K562 (cell line): Measurements from ENCODE around the gene YBEY. TPM values are rescaled to one million over a fixed set of nuclear protein-coding genes. Genes with fewer than 3 reads are reported as not detected.

Source experiments
- ADNP ChIP-seq: fragments of 200-800 bp; sonication (Bioruptor generic); IDR thresholded peaks from 2 replicates; pipeline ENCODE4 v1.6.1; 2016; ENCODE audit warnings: missing genetic modification characterization, missing compliant biosample characterization
- CSDE1 ChIP-seq, 2 experiments: fragments of 450-650 bp; IDR thresholded peaks; 2 replicates each; pipeline ENCODE4 v1.6.1; 2016; ENCODE audit warnings: mild to moderate bottlenecking in 1 of 2
- GABPA ChIP-seq: fragments of 200-800 bp; sonication (Bioruptor generic); conservative IDR thresholded peaks from 2 replicates; pipeline ENCODE4 v1.6.1; 2016; ENCODE audit warnings: low read depth, missing genetic modification characterization, missing compliant biosample characterization
- HEY1 ChIP-seq: fragments of 250-450 bp; sonication (Bioruptor Pico); IDR thresholded peaks from 2 replicates; pipeline ENCODE4 v1.5.0; 2020; ENCODE audit warnings: mild to moderate bottlenecking, moderate library complexity, borderline replicate concordance
- HIVEP1 ChIP-seq: fragments of 250-450 bp; sonication (Bioruptor Pico); IDR thresholded peaks from 2 replicates; pipeline ENCODE4 v1.4.0; 2020; ENCODE audit warnings: mild to moderate bottlenecking
- ILF3 ChIP-seq: fragments of 450-650 bp; IDR thresholded peaks from 2 replicates; pipeline ENCODE4 v1.6.1; 2018; ENCODE audit warnings: antibody characterized with exemption, mild to moderate bottlenecking, moderate library complexity, borderline replicate concordance
- PML ChIP-seq: IDR thresholded peaks from 2 replicates; pipeline ENCODE4 v1.6.1; 2012; ENCODE audit warnings: low read length, inconsistent platforms
- SMARCA5 ChIP-seq: fragments of 450-650 bp; IDR thresholded peaks from 2 replicates; pipeline ENCODE4 v1.6.1; 2016
- SMARCB1 ChIP-seq: IDR thresholded peaks from 2 replicates; pipeline ENCODE4 v1.6.1; 2011; ENCODE audit warnings: improper control_type of control experiment, low read depth; ENCODE audit not compliant: insufficient read length
- STAG1 ChIP-seq: sonication (generic); formaldehyde crosslinking; IDR thresholded peaks from 2 replicates; pipeline ENCODE4 v1.5.0; 2020; ENCODE audit warnings: missing genetic modification reagents, borderline replicate concordance
- STAT5B ChIP-seq: fragments of 250-450 bp; sonication (Bioruptor Pico); IDR thresholded peaks from 2 replicates; pipeline ENCODE4 v1.8.0; 2021; ENCODE audit warnings: mild to moderate bottlenecking, inconsistent platforms
- ZNF23 ChIP-seq: fragments of 250-450 bp; sonication (Bioruptor Pico); IDR thresholded peaks from 2 replicates; pipeline ENCODE4 v1.4.0; 2020; ENCODE audit warnings: mild to moderate bottlenecking
- ZNF717 ChIP-seq: fragments of 250-450 bp; sonication (Bioruptor Pico); IDR thresholded peaks from 2 replicates; pipeline ENCODE4 v1.5.0; 2021
- polyA plus RNA-seq, 8 experiments: library from polyadenylated mRNA; depleted of rRNA in 4 of 8; stranded (reverse) in 5 of 8; unstranded in 3 of 8; fragments of >200 nt; fragmentation: Nextera tagmentation in 2 of 8; fragmentation: Illumina TruSeq in 1 of 8; extraction: Ambion mirVana in 2 of 8; extraction: Trizol in 1 of 8; gene quantifications; 2 replicates each; pipeline versions ENCODE4 v1.2.1 to v1.2.3, GENCODE V29; 2011 to 2014; ENCODE audit warnings: inconsistent platforms in 1 of 8, missing spikeins in 1 of 8
- total RNA-seq, 7 experiments: library from RNA; depleted of rRNA in 6 of 7; stranded (reverse); fragments of >200 nt in 6 of 7; fragmentation: Illumina TruSeq in 2 of 7; extraction: Trizol in 2 of 7; gene quantifications; 2 replicates each; pipeline versions ENCODE4 v1.2.1 to v1.2.3, GENCODE V29; 2011 to 2021; ENCODE audit warnings: low replicate concordance in 1 of 7
- TF ChIP-seq, protein P1 (sequence below), 2 experiments: fragments of 200-800 bp in 1 of 2; sonication (Bioruptor generic) in 1 of 2; sonication (generic) in 1 of 2; formaldehyde crosslinking in 1 of 2; IDR thresholded peaks in 1 of 2; conservative IDR thresholded peaks in 1 of 2; 2 replicates each; pipeline versions ENCODE4 v1.5.0 to v1.6.1; 2016 to 2020; ENCODE audit warnings: missing compliant biosample characterization in 1 of 2, missing genetic modification characterization in 1 of 2, missing genetic modification reagents in 1 of 2
- TF ChIP-seq, protein P2 (sequence below): fragments of 450-650 bp; IDR thresholded peaks from 2 replicates; pipeline ENCODE4 v1.6.1; 2016; ENCODE audit warnings: mild to moderate bottlenecking, moderate library complexity

Gene YBEY
- total and polyA plus RNA-seq, 9 of the 15 experiments (the other 6 are each of a cell fraction or from before 2014, with no cell fraction given): 6.4 to 28.0 (median 12.4) TPM

DNA sequence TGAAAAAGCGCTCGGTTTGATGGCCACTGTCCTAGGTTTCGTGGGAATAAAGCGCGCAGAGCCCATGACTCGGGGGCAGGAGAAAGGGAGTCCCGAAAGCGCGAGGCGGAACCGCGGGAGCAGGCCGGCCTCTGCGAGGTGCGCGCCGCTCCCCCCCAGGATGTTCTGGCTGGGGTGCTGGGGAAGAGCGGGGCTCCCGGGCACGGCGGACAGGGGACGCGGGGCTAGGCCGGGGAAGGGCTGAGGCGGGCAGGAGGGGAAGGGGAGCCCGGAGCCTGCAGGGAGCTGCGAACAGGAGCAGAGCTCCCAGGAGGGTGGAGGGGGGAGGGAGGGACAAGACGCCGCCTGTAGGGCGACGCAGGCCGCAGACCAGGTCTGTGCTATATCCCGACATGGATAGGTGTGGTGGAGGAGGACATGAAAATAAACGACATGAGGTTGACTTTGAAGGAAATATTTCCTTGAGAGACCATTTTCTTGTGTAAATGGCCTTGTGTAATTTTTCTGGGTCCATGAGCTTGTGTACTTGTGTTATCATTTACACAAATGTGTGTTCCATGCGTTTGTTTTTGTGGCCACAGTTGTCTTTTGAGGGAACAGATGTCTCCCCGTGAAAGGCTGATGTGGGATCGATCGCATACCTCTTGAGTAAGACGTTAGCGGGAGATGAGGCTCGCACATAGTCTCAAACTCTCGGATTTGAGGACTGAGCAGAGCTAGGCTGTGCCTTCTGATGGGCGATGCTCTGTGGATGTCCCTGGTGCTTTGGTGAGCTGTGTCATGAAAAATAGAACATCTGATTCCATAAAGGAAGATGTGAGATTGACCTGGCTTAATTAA lies 39.2 kb downstream of the YBEY start (continued):
- TF ChIP-seq STAG1 (no peak), SMARCA5 (no peak), CSDE1 (IDR thresholded peaks at IDR 0.05) (no peak), ZNF23 (CRISPR knock-in tag) (no peak), ADNP (no peak), HIVEP1 (CRISPR knock-in tag) (no peak), GABPA (tag) (no peak), ZNF717 (CRISPR knock-in tag) (no peak), ILF3 (no peak), HEY1 (no peak), STAT5B (no peak), SMARCB1 (no peak), PML (no peak; the same call in 1 of the 2 replicates)
- TF ChIP-seq, protein P1, sequence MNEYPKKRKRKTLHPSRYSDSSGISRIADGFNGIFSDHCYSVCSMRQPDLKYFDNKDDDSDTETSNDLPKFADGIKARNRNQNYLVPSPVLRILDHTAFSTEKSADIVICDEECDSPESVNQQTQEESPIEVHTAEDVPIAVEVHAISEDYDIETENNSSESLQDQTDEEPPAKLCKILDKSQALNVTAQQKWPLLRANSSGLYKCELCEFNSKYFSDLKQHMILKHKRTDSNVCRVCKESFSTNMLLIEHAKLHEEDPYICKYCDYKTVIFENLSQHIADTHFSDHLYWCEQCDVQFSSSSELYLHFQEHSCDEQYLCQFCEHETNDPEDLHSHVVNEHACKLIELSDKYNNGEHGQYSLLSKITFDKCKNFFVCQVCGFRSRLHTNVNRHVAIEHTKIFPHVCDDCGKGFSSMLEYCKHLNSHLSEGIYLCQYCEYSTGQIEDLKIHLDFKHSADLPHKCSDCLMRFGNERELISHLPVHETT (CRISPR knock-in tag; conservative IDR thresholded peaks at IDR 0.05 in 1 of 2, IDR thresholded peaks at IDR 0.05 in 1 of 2): no peak
- TF ChIP-seq, protein P2, sequence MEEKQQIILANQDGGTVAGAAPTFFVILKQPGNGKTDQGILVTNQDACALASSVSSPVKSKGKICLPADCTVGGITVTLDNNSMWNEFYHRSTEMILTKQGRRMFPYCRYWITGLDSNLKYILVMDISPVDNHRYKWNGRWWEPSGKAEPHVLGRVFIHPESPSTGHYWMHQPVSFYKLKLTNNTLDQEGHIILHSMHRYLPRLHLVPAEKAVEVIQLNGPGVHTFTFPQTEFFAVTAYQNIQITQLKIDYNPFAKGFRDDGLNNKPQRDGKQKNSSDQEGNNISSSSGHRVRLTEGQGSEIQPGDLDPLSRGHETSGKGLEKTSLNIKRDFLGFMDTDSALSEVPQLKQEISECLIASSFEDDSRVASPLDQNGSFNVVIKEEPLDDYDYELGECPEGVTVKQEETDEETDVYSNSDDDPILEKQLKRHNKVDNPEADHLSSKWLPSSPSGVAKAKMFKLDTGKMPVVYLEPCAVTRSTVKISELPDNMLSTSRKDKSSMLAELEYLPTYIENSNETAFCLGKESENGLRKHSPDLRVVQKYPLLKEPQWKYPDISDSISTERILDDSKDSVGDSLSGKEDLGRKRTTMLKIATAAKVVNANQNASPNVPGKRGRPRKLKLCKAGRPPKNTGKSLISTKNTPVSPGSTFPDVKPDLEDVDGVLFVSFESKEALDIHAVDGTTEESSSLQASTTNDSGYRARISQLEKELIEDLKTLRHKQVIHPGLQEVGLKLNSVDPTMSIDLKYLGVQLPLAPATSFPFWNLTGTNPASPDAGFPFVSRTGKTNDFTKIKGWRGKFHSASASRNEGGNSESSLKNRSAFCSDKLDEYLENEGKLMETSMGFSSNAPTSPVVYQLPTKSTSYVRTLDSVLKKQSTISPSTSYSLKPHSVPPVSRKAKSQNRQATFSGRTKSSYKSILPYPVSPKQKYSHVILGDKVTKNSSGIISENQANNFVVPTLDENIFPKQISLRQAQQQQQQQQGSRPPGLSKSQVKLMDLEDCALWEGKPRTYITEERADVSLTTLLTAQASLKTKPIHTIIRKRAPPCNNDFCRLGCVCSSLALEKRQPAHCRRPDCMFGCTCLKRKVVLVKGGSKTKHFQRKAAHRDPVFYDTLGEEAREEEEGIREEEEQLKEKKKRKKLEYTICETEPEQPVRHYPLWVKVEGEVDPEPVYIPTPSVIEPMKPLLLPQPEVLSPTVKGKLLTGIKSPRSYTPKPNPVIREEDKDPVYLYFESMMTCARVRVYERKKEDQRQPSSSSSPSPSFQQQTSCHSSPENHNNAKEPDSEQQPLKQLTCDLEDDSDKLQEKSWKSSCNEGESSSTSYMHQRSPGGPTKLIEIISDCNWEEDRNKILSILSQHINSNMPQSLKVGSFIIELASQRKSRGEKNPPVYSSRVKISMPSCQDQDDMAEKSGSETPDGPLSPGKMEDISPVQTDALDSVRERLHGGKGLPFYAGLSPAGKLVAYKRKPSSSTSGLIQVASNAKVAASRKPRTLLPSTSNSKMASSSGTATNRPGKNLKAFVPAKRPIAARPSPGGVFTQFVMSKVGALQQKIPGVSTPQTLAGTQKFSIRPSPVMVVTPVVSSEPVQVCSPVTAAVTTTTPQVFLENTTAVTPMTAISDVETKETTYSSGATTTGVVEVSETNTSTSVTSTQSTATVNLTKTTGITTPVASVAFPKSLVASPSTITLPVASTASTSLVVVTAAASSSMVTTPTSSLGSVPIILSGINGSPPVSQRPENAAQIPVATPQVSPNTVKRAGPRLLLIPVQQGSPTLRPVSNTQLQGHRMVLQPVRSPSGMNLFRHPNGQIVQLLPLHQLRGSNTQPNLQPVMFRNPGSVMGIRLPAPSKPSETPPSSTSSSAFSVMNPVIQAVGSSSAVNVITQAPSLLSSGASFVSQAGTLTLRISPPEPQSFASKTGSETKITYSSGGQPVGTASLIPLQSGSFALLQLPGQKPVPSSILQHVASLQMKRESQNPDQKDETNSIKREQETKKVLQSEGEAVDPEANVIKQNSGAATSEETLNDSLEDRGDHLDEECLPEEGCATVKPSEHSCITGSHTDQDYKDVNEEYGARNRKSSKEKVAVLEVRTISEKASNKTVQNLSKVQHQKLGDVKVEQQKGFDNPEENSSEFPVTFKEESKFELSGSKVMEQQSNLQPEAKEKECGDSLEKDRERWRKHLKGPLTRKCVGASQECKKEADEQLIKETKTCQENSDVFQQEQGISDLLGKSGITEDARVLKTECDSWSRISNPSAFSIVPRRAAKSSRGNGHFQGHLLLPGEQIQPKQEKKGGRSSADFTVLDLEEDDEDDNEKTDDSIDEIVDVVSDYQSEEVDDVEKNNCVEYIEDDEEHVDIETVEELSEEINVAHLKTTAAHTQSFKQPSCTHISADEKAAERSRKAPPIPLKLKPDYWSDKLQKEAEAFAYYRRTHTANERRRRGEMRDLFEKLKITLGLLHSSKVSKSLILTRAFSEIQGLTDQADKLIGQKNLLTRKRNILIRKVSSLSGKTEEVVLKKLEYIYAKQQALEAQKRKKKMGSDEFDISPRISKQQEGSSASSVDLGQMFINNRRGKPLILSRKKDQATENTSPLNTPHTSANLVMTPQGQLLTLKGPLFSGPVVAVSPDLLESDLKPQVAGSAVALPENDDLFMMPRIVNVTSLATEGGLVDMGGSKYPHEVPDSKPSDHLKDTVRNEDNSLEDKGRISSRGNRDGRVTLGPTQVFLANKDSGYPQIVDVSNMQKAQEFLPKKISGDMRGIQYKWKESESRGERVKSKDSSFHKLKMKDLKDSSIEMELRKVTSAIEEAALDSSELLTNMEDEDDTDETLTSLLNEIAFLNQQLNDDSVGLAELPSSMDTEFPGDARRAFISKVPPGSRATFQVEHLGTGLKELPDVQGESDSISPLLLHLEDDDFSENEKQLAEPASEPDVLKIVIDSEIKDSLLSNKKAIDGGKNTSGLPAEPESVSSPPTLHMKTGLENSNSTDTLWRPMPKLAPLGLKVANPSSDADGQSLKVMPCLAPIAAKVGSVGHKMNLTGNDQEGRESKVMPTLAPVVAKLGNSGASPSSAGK: peak; percentile 61
